Middle frontal gyrus (tissue), 1 donor: Measurements from ENCODE around the gene TUBB.
"Not testable (repeated sequence)": the region's sequence is repeated elsewhere in the genome, so short reads cannot be mapped to it uniquely, and the experiment has no call there.

ENCODE experiments used
- DNase-seq: peaks from one replicate; pipeline ENCODE4 v3.0.0-alpha.2; 2015; ENCODE audit warnings: low spot score; ENCODE audit errors: extremely low spot score

The TUBB gene

GRCh38 chr6:30717845-30718720, 2.1 kb upstream of the TUBB start:
- not testable (repeated sequence) for DNase-seq

DNA sequence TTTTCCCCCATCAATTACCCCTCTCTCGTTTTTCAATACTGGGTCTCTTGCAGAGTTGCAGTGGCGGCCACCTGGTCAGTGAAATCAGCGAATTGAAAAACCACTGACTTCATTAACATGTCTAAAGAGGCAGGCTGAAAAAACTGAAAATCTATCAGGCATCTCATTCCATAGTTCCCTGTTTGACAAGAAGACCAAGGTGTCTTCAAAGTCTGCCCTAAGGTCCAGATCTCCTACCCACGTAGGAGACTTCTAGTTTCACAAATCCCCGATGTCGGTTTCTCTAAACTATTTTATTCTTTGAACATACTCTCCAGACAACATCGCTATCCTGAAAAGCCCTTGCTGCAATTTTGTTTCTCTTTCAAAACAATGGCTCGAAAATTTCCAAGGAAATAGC, 796 bp upstream of the TUBB start:
- no peak for DNase-seq

DNA sequence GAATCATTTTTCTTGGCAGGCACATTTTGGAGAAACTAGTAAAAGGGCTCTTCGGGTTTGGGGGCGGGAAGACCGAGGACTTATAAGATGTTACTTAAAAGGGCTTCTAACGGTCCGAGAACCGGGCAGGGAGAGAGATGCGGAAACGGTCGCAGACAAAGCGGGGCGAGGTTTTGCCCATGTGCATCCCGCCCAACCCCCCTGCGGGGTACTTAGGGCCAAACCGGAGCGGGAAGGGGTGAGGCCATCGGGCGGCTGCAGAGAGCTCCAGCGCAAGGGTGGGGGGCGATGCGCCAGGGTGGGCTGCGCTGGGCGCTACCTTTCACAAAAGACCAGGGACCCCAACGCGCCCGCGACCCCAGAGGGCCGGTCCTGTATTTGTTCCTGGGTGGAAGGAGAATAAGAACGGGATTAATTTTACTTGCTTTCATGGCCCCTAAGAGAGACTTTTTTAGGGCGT, 616 bp downstream of the TUBB start:
- no peak for DNase-seq

GRCh38 chr6:30721198-30722024, 1.3 kb downstream of the TUBB start:
- peak; percentile 86 for DNase-seq

DNA sequence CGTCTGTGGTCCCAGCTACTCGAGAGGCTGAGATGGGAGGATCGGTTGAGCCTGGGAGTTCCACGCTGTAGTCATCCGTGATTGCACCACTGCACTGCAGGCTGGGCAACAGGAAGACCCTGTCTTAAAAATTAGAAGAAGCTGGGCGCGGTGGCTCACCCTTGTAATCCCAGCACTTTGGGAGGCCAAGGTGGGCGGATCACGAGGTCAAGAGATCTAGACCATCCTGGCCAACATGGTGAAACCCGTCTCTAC, 1.8 kb downstream of the TUBB start:
- not testable (repeated sequence) for DNase-seq

DNA sequence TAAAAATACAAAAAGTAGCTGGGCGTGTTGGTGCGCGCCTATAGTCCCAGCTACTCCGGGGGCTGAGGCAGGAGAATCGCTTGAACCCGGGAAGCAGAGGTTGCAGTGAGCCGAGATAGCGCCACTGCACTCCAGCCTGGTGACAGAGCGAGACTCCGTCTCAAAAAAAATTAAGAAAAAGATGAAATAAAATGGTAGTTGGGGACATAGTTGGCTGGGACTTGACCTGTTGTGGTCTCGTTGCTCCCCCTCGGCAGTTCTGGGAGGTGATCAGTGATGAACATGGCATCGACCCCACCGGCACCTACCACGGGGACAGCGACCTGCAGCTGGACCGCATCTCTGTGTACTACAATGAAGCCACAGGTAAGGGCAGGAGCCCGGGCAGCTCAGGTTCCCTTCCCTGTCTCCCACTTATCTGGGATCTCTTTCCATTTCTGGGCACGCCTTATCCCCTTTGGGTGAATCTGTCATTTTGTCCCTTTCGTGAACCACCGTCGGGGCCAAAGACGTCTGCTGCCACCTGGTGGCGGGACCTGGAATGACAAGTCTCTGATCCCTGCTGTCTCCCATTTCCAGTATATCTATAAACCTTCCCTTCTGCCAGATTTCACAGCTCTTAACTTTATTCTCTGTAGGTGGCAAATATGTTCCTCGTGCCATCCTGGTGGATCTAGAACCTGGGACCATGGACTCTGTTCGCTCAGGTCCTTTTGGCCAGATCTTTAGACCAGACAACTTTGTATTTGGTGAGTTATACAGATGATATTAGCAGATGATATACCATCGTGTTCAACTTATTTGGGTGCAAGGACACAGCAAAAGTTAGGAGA, 2.3 kb downstream of the TUBB start:
- DNase-seq, result peak; percentile 71

DNA sequence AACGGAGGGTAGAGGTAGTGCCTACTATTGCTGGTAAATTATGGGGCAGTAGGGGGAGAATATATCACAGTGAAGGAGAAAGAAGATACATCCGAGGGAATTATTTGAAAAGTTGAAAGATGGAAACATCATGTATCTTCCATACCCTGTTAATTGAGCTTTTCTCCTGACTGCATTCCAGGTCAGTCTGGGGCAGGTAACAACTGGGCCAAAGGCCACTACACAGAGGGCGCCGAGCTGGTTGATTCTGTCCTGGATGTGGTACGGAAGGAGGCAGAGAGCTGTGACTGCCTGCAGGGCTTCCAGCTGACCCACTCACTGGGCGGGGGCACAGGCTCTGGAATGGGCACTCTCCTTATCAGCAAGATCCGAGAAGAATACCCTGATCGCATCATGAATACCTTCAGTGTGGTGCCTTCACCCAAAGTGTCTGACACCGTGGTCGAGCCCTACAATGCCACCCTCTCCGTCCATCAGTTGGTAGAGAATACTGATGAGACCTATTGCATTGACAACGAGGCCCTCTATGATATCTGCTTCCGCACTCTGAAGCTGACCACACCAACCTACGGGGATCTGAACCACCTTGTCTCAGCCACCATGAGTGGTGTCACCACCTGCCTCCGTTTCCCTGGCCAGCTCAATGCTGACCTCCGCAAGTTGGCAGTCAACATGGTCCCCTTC, 3.1 kb downstream of the TUBB start:
- DNase-seq, result not testable (repeated sequence)

DNA sequence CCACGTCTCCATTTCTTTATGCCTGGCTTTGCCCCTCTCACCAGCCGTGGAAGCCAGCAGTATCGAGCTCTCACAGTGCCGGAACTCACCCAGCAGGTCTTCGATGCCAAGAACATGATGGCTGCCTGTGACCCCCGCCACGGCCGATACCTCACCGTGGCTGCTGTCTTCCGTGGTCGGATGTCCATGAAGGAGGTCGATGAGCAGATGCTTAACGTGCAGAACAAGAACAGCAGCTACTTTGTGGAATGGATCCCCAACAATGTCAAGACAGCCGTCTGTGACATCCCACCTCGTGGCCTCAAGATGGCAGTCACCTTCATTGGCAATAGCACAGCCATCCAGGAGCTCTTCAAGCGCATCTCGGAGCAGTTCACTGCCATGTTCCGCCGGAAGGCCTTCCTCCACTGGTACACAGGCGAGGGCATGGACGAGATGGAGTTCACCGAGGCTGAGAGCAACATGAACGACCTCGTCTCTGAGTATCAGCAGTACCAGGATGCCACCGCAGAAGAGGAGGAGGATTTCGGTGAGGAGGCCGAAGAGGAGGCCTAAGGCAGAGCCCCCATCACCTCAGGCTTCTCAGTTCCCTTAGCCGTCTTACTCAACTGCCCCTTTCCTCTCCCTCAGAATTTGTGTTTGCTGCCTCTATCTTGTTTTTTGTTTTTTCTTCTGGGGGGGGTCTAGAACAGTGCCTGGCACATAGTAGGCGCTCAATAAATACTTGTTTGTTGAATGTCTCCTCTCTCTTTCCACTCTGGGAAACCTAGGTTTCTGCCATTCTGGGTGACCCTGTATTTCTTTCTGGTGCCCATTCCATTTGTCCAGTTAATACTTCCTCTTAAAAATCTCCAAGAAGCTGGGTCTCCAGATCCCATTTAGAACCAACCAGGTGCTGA, 3.9 kb downstream of the TUBB start:
- DNase-seq, result not testable (repeated sequence)

- no peak for DNase-seq
Observed at GRCh38 chr6:30724906-30725667, 4.9 kb downstream of the TUBB start.

DNA sequence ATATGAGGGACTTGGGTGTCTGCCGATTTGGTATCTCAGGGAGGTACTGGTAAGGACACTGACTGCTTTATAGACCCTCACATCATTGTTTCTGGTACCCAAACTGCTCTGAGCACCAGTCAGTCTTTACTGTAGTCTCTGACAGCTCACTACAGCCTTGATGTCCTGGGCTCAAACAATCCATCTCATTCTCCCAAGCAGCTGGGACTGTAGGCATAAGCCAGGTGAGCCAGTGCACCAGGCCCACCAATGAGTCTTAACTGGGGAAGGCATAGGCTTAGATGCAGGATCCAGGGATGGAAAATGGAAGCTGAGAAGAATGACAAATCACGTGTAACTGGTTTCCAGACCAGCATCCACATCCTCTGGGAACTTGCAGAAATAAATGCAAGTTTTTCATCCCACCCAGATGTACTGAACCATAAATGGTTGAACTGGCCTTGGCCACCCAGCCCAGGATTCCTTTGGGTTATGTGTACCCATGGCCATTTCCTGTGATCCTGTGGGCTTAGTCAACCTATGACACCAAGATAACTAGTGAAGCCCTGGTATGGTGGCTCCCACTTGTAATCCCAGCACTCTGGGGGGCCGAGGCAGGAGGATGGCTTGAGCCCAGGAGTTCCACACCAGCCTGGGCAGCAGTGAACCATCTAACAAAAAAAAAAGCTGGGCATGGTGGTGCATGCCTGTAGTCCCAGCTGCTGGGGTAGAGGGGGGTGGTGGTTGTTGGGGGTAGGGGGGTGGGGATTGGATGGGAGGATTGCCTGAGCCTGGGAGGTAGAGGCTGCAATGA, 5.8 kb downstream of the TUBB start:
- DNase-seq, result no peak

DNA sequence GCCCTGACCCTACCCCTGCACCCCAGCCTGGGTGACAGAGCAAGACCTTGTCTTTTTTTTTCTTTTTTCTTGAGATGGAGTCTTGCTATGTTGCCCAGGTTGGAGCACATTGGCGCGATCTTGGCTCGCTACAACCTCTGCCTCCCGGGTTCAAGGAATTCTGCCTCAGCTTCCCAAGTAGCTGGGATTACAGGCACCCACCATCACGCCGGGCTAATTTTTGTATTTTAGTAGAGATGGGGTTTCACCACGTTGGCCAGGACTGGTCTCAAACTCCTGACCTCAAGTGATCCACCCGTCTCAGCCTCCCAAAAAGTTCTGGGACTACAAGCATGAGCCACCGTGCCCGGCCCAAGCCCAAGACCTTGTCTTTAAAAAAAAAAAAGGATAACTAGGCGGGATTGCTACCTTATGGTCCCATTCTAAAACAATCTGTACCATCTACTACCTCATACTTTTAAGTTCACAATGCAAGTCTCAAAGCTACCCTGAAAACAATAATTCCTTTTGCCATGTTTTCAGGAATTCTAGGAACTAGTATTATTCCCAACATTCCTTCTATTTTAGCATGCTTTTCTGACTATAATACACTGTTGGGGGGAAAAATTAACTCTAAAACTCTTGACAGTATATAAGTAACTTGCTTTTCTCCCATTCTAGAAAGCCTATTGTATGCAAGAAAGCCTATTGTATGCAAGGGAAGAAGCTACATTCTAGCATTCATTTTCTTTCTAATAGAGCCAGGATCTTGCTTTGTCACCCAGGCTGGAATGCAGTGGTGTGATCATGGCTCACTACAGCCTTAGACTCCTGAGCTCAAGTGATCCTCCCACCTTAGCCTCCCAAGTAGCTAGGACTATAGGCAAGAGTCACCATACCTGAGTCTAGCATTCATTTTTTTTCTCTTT, 6.6 kb downstream of the TUBB start:
- DNase-seq, result no peak

GRCh38 chr6:30727920-30728553, 7.9 kb downstream of the TUBB start:
- no peak for DNase-seq

DNA sequence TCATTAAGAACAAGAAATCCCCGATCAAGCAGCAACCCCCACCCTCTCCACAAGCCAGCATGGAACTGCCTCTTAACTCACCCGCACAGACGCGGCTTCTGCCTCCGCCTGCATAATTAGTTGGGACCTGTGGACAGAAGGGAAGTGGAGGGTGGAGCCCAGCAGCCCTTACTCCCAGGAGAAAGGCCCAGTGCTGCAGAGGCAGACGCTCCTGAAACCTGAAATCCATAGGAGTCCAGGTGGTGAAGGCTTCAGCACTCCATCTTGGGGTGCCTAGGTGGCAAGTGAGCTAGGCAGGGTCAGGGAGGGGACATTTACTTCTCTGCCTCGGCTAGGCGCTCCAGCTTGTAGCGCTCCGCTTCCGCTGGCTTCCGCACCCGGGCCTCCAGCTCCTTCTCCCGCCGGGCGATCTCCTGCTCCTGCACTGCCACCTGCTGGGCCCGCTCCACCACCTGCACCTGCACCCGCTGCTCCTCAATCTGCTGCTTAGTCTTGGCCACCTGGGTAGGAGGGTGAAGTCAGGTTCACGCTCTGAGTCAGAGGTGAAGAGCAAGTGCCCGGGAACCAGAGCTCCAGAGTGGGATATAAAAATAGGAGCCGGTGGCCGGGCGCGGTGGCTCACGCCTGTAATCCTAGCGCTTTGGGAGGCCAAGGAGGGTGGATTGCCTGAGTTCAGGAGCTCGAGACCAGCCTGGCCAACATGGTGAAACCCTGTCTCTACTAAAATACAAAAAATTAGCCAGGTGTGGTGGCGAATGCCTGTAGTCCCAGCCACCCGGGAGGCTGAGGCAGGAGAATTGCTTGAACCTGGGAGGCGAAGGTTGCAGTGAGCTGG, 10.7 kb downstream of the TUBB start:
- no peak for DNase-seq

- DNase-seq, result no peak
Observed at GRCh38 chr6:30732237-30732943, 12.2 kb downstream of the TUBB start.

DNA sequence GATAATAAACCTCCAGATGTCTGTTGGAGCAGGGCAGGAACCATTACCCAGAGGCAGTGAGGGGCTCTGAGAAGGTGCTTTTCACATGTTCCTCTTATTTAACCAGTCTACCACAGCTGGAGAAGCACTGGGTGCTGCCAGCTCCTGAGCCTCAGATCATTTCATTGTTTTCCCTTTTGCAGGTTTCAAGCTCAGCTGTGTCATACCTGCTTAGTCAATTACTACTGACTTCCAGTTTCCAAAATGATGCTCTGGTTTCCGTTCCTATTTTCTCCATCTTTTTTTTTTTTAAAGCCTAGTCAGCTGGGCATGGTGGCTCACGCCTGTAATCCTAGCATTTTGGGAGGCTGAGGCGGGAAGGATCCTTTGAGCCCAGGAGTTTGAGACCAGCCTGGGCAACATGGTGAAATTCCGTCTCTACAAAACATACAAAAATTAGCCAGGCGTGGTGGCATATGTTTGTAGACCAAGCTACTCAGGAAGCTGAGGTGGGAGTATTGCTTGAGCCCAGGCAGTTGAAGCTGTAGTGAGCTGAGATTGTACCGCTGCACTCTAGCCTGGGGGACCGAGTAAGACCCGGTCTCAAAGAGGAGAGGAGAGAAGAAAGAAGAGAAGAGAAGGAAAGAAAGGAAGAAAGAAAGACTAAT, 15.6 kb downstream of the TUBB start:
- no peak for DNase-seq
